Measurements from ENCODE around the gene PTPRD. TPM values are rescaled to one million over a fixed set of nuclear protein-coding genes. Genes with fewer than 3 reads are reported as not detected.
A peak's percentile ranks its signal among the peaks of the same experiment; 100 is the strongest.

PTPRD gene
- total RNA-seq, 1 experiment from 2014 or later: 32.5 TPM

GRCh38 chr9:8670751-8671150 lies 1942.1 kb downstream of the PTPRD start:
- no peak overlapping the region for H3K4ac ChIP-seq (ENCODE audit: low read depth, low read length)
- no peaks in the 10 kb centered on the region for H4K20me1 ChIP-seq (ENCODE audit: control insufficient read depth, insufficient read depth, insufficient read length)
- no peak for DNase-seq
- Mint-ChIP-seq H3K4me1 (peaks cover 0 to 9% of the 10 kb centered on the region in 2 experiments; a peak in 1 of 4 replicates), H3K9me3 (no peaks in the 10 kb centered on the region), H3K36me3 (ENCODE audit: insufficient read depth in 1 of 3, low read depth in 3 of 3) (no peaks in the 10 kb centered on the region), H3K27ac (peak overlapping the region in 2 of 3 experiments; percentile 1 to 29; a peak in 3 of 7 replicates), H3K27me3 (ENCODE audit: low read depth) (no peaks in the 10 kb centered on the region), H3K4me3 (no peak overlapping the region)
- no peak overlapping the region for H3K14ac ChIP-seq (ENCODE audit: insufficient read depth, low read length)
- no peak overlapping the region for H2AFZ ChIP-seq (ENCODE audit: low read length)
- H3K18ac ChIP-seq (ENCODE audit: insufficient read length, low read depth, low read length): no peak overlapping the region
- no peak overlapping the region for H3K23ac ChIP-seq (ENCODE audit: insufficient read length, low read depth, low read length)
- H4K91ac ChIP-seq (ENCODE audit: insufficient read length, low read depth, low read length): no peak overlapping the region
- no peak overlapping the region for H2BK20ac ChIP-seq (ENCODE audit: low read depth, low read length, poor library complexity, severe bottlenecking)
- H3K56ac ChIP-seq (ENCODE audit: insufficient read length, low read depth, low read length): no peak overlapping the region
- H3K27ac ChIP-seq (ENCODE audit: insufficient read length, low read depth, low read length): no peak overlapping the region
- no peaks in the 10 kb centered on the region for H3K9me3 ChIP-seq (ENCODE audit: control insufficient read depth, low read depth, low read length)
- H3K23me2 ChIP-seq (ENCODE audit: insufficient read length, low read depth, low read length, poor library complexity, severe bottlenecking): no peaks in the 10 kb centered on the region
- no peak overlapping the region for H2AK5ac ChIP-seq (ENCODE audit: insufficient read length, low read length)
- H3K79me2 ChIP-seq (ENCODE audit: insufficient read depth, low read length): no peaks in the 10 kb centered on the region
- TF ChIP-seq CTCF (conservative IDR thresholded peaks at IDR 0.05): no peak
- no peak overlapping the region for H2BK120ac ChIP-seq (ENCODE audit: low read depth, low read length, poor library complexity, severe bottlenecking)
- no peak overlapping the region for H2BK15ac ChIP-seq (ENCODE audit: low read depth, low read length)
- H3K27me3 ChIP-seq (ENCODE audit: insufficient read depth, low read length): no peaks in the 10 kb centered on the region
- no peak overlapping the region for H2BK5ac ChIP-seq (ENCODE audit: insufficient read length, low read length)
- no peak overlapping the region for H4K5ac ChIP-seq (ENCODE audit: insufficient read length, low read depth, low read length)
- no peak overlapping the region for H2BK12ac ChIP-seq (ENCODE audit: insufficient read length, low read depth, low read length)
- H3T11ph ChIP-seq (ENCODE audit: low read length): no peak overlapping the region
- no peak overlapping the region for H3K4me2 ChIP-seq (ENCODE audit: insufficient read depth, insufficient read length, low read length)
- H3K79me1 ChIP-seq (ENCODE audit: insufficient read depth, low read depth, low read length, poor library complexity, severe bottlenecking): no peaks in the 10 kb centered on the region
- H4K8ac ChIP-seq (replicated peaks; ENCODE audit: insufficient read length, low read depth, low read length): no peak overlapping the region
- no peaks in the 10 kb centered on the region for H3K4me1 ChIP-seq (ENCODE audit: insufficient read depth, low read length)
- WGBS (ENCODE audit: extremely low coverage, insufficient read length, low lambda C conversion rate): no CpG with 5 or more reads among the region's 2 CpGs
- H3K9ac ChIP-seq (ENCODE audit: extremely low read depth, insufficient read length, low read length): no peak overlapping the region

Data from H9 (cell line).